NCI-H748 treated with DMSO at 0.1 percent for 48 hours (cell line): ENCODE measurements around the gene PTPN22.

ENCODE experiments used
- DNase-seq: peaks from one replicate; lab custom pipeline; 2025; lab: John Stamatoyannopoulos, UW

Gene PTPN22

DNA sequence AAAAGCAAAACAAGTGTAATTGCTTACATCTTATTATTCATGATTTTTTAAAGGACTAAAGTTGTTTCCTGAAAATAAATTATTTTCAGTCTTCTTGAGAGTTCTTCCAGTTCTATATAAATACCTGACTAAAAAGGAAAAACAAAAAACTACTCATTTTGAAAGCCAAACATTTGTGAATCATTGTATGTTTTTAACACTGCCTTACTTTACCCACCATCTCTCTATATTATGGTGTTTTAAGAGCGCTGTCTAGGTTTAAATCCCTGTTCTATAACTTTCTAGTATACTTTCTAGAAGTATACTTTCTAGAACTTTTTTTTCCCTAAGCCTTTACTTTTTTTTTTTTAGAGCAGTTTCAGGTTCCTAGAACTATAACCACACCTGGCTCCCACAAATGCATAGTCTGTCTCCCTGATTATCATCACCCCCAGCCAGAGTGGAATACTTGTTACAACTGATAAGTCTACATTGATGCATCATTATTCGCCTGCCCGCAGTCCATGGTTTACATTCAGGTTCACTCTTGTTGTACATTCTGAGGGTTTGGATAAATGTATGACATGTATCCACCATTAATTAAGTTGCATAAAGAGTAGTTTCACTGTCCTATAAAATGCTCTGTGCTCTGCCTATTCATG lies 69.0 kb downstream of the PTPN22 start:
- DNase-seq, result no peak

DNA sequence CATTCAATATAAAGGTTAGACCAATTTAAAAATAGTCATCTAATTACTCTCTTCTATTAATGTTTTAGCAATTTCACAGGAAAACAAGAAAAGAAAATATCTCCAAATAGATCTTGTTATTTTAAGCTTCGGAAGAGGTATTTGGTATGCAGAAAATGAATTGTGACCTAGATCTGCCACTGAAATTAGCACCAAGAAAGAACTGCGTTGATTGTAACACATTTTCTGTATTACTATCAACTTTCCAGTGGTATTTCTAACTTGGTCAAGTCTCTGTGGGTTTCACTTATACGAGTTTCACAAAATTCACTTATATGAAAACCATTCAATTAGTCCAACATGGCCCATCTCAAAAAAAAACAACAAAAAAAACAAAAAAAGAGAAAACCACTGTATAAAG lies 71.0 kb downstream of the PTPN22 start:
- no peak for DNase-seq

DNA sequence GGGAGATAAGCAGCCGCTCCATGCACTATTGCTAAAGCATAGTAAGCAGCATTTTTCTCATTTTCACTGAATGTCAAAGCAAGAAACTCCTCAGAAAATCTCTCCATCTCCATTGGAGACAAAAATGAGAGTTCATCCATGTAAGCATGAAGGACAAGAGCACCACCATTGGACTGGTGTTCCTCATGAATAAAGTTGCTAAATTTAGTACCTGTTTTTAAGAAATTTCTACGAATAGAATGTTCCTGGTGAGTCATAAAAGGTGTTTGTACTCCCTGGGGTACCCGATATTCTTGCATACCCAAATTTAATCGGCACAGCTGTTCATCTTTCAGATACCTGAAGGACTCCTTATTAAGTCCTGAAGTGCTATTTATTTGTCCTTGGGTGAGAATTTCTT lies 74.0 kb downstream of the PTPN22 start:
- no peak for DNase-seq

DNA sequence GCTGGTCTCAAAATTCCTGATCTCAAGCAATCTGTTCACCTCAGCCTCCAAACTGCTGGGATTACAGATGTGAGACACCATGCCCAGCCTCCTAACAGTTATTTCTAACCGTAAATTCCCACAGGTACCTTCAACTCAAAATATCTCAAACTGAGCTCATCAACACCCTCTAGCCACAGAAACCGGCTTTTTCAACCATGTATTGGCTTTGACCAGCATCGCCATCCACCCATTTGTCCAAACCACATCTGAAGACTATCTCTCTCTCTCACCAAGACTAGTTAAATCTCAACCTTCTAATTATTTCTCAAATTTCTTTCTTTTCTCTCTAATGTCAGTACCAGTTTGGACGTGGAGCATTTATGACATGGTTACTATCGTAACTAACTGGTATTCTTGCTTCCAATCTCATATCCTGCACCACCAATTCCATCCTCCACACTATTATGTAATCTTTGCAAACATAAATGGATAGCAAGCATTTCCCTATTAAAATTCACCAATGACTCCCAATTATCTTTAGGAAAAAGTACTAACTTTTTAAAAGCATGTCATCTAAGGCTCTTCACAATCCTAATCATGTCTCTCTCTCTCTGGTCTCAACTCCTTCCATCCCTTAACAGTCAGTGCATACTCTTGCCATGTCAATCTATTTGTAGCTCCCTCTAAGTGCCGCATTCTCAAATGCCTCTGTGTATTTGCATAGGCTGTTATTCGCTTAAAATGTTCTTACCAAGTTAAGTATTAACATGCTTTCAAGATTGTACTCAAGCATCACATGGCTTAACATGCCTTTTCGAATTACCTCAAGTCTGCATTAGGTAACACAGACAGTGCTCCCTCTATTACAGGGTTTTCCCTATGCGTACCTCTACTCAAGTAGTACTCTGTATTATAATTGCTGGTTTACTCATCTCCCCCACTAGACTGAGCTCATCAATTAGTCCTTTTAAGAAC lies 77.4 kb downstream of the PTPN22 start:
- DNase-seq, result no peak

DNA sequence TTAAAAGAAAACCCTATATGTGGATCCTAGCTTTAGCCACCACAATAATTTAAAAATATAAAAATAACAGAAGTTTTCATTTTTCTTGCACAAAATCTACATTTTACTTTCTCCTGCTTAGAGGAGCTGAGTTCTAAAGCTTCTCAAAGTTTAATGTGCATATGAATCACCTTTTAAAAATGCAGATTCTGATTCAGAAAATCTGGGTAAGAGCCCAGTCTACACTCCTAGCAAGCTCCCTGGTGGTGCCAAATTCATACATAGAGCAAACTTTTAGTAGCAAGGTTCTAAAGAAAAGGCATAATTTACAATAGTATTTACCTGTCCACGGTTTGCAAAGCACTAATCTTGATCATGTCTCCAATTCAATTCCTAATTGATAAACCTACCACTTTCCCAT lies 78.5 kb downstream of the PTPN22 start:
- no peak for DNase-seq

DNA sequence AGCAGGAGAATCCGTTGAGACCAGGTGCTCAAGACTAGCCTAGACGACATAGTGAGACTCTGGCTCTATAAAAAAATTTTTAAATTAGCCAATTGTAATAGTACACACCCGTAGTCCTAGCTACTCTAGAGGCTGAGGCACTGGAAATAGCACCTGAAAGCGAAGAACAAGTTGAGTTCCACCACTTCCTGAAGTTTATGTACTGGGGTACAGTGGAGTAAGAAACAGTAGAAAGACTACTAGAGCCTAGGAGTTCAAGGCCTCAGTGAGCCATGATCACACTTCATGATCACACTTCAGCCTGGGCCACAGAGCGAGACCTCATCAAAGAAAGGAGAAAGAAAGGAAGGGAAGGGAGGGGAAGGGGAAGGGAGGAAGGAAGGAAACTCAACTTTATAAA lies 79.0 kb downstream of the PTPN22 start:
- no peak for DNase-seq

DNA sequence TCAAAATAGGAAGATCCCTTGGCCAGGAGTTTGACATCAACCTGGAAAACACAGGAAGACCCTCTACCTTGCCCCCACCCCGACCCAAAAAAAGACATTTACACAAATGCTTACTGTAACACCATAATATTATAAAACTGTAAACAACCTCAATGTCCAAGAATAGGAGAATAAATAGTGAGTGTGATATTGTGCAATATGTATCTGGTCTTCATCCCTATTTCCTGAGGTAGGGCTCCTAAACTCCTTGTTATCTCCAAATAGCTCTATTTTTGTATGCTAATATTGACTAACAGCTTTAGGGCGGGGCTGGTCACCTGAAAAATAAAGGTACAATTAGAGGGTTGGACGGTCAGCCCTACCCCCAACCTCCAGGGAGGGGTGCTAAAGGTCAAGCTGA lies 82.7 kb downstream of the PTPN22 start:
- DNase-seq, result no peak

DNA sequence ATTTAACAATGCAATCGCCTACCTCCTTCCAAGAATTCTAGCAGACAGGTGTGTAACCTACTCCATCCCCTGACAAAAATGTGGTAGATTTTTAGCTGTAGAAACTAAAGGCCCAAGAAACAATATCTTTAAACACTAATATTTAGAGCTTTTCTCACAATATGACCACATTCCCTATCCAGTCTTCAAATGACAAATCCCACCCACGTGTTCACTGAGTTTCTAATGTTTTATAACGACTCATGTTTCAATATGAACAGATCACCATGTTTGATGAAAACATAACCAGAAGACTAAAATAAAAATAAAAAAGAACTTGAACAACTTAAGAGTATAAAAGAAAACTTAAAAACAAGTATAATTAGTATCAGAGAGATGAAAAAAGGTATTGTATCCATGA lies 83.8 kb downstream of the PTPN22 start:
- DNase-seq, result no peak

DNA sequence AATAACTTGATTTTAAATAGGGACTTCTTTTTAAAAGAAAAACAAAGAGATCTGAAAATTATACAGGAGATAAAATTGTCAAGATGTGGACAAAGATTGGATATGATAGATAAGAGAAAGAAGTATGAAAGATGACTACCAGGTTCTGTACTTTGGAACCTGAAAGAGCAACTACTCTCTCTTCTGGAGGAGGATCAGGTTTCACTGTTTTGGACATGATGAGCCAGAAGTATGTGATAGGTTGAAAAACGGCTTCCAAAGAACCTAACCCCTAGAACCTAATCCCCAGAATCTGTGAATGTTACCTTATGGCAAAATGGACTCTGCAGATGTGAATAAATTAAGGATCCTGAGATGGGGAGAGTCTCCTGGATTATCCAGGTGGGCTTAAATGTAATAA lies 85.4 kb downstream of the PTPN22 start:
- DNase-seq, result no peak

DNA sequence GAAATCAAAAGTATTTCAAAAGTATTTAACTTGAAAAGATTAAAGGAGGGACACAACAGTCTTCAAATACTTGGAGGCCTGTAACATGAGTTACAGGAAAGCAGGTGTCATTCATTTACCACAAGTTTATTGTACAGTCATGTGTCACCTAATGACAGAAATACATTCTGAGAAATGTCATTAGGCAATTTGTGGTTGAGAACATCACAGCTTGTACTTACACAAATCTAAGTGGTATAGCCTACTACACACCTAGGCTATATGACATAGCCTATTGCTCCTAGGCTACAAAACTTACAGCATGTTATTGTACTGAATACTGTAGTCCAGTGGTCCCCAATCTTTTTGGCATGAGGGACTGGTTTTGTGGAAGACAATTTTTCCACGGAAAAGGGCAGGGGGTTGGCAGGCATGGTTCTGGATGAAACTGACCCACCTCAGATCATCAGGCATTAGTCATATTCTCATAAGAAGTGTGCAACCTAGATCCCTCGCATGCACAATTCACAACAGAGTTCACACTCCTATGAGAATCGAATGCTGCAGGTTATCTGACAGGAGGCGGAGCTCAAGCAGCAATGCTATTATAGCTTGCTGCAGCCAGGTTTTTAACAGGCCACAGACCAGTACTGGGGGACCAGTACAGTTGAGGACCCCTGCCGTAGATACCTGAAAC lies 87.3 kb downstream of the PTPN22 start:
- DNase-seq, result no peak

DNA sequence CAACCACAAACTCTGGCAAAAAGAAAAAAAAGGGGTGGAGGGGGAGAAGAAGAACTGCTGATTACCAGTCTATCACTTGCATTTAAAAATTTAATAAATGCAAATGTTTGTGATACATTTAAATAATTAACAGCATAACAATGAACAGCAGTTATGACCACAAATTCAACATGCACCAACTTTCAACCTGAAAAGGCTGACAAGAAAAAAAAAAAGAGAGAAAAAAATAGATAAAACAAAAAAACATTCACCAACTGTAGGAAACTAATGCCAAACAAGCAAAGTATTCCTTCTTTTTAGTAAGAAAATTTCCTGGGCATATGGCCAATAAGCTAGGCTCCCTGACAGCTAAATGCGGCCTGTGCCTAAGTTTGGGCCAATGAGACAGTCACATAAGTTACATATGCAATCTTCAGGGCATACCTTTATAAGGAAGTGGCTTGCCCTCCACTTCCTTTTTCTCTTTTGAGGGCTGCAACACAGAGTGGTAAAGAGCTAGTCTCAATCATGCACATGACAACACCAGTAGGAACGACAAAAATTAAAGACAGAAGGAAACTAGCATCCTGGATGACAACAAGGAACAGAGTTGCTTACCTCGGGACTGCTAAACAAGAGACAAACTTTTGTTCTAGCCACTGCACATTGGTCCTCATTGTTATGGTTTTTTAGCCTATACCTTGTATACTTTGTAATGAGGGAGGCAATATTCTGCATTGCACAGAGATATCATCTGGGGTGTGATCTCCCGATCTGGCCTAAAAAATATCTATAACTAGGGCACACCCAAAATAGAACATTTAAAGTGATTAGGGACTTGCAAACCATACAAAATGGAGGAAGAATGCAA lies 88.0 kb downstream of the PTPN22 start:
- no peak for DNase-seq

DNA sequence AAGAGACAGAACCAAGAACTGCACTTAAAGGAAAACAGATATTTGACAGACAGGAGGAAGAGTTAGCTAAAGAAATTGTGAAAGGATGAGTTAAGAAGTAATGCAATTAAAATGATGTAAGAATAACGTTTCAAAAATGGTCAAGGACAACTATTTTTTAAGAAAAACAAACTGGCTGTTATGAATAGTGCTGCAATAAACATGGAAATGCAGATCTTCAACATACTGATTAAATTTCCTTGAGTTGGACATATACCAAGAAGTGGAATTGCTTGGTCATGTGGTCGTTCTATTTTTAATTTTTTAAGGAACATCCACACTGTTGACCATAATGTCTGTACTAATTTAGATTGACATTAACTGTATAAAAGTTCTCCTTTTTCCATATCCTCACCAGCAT lies 89.1 kb downstream of the PTPN22 start:
- no peak for DNase-seq

DNA sequence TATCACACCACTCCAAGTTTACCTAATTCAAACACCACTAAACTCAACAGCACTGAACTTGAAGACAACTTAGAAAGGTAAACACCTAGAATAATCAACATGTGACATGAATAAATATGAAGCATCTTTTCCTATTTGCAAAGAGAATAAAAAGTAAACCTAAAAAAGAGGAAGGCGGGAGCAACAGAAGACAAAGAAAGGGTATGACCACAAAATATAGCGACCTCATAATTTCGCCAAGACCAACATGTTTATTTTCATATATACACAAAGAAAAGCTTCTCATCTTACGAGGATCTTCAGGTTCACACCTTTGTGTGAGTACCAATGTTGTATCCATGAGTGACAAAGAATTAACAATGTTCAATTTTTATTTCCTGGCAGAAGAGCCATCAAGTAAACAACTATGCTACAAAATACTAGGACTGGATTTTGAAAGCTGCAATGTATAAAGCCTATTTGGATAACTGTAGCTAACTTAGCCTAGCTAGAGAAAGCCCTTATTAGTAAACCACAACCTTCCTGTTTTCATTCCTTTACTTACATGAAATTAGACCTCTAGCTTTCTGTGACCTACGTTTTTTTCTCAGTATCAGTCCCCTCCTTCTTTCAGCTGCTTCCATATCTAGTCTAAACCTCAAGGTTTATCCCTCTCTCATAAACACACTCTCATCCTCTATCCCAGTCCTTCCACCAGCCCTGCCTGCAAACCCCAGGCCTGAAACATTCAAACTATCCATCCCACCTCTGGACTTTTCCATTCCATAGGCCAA lies 91.0 kb downstream of the PTPN22 start:
- no peak for DNase-seq

DNA sequence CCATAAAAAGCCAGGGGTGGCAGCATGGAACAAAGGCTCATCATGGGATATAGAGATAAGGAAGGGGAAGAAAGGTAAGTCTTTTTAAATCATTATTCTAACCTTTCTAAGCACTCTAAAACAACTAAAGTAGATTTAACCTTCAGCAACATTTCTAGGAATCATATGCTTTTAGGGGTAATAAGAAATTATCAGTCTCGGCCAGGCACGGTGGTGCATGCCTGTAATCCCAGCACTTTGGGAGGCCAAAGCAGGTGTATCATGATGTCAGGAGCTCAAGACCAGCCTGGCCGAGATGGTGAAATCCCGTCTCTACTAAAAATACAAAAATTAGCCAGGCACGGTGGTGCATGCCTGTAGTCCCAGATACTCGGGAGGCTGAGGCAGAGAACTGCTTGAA lies 92.0 kb downstream of the PTPN22 start:
- no peak for DNase-seq

DNA sequence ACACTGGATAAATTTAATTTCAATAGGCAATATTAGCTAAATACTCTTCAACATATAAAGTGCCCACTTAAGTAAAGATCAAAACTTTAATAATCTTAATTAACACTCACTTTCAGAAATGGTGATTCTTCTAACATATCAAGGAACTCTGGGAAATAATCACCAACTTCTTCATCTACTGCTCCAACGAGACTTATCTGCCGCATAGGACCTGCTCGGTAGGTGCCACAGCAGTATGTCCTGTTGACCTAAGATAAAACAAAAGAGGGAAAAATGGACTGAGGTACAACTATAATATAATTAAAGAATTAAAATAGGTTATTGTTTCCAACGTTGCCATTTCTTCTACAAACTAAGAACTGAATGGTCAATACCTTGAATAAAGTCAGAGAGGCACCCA lies 94.0 kb downstream of the PTPN22 start:
- DNase-seq, result no peak

DNA sequence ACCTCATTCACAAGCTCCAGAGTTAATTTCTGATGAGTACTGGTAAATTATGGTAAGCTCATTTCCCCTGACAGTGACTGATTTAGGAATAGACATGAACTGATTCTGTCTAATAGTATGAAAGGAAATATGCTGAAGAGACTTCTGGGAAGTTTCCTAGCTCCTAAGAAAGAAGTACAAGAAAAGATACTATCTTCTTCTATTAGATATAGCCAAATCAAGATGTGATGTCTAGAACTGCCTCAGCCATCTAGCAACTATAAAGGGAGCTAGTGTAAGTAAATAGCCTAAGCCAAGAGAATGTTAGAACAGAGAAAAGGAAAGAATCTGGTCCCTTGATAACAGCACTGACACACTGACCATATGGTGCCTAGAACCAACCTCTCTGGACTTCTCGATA lies 101.5 kb downstream of the PTPN22 start:
- DNase-seq, result no peak

DNA sequence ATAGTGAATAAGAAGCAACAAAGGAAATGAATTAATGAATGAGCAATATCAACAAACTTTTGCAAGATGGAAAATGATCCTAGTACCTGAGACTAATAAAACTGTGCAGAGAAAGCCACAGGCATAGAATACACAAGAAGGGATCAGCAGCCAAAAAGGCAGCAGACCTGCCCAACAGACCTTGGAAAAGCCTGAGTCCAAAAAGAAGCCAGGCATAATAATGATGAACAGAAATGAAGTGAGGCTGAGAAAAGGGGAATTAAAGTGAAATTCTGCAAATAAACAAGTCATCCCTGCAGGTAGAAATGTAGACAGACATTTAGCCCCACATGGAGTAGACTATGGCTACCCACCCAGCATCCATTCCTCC lies 101.9 kb downstream of the PTPN22 start:
- no peak for DNase-seq

DNA sequence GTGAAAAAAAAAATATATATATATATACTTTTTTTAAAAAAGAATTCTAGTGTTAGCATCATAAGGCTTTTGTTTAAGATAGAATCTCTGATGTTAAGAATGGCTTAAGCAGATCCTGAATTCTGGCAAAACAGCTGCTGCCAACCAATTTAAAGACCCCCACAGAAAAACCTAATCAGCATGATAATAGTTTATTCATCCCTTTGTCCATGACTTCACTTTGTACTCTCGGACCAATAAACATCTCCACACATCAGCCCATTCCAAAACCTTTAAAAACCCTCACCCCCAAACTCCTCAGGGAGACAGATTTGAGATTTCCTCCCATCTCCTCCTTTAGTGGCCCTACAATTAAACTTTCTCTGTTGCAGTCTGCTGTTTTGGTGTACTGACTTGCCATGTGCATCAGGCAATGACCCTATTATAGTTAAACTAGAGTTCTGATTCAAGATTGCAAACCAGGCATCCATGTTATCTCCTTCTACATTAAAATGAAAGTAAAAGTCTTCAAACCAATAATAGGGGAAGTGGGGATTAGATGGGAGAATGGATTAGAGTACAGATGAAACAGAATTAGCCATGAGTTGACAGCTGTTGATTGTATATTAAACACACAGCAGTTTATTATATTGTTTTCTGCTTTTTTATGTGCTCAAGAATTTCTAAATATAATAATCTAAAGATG lies 102.5 kb downstream of the PTPN22 start:
- no peak for DNase-seq

DNA sequence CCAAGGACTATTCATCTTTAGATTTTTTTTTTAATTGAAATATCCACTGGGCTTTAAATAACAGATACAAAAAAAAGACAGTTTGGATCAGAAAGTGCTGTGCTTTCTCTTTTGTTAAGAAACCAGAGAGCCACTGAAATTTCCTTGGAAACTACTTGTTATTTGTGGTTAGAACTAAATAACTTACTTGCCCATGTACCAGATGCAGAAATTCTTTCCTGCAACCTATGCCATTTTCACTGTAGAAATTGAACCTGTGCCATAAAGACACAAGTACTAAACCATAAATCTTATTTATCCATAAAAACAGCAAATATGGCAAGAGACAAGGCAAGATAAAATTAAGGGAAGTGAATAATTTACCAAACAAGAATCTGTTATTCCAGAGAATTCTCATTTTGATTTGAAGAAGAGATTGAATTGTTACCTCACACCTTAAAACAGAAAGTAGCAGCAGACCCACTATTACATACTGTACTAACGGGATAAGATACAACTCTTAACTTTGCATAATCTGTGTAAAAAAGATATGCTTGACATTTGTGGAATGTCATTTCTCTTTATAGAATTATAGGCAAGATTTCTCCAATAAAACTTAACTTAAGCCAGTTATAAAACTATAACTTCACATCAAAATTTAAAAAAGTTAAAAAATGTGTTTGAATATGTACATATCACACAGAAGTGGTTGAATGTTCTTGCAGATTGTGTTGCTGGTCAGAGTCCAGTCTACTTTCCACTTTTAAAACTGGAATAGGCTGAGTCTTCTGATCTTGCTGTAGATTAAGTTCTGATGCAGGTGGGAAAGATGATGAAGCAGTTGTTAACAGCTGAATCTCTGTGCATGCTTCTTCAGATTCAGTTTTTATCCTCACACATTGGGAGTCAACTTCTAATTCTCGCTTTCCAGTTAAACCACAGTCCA lies 105.9 kb downstream of the PTPN22 start:
- no peak for DNase-seq
